ELF-1 (cell line): ENCODE data around the gene RAD51B.
A peak's percentile ranks its signal among the peaks of the same experiment; 100 is the strongest.

Source experiments
- DNase-seq: peaks from one replicate; pipeline ENCODE4 v3.0.0-alpha.2; 2016; ENCODE audit warnings: low read depth, low spot score

RAD51B gene

DNA sequence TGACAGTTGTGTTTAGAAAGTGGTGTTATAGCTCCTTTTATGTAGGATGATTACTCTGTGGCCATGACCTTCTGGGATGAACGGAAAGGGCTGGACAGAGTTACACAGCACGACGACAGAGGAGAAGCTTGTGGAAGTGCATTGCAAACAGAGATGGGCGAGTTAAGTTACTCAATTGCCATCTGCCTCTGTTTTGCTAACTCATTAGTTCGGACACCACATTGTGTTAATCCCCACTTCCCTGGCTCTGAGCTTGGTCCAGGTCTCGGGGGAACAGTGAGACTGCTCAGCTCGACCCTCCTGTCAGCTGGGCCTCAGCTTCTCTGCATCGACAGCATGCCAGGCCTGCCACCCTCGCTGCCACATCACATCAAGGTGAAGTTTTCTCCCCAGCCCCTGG is 565.3 kb downstream of the RAD51B start:
- no peak for DNase-seq

DNA sequence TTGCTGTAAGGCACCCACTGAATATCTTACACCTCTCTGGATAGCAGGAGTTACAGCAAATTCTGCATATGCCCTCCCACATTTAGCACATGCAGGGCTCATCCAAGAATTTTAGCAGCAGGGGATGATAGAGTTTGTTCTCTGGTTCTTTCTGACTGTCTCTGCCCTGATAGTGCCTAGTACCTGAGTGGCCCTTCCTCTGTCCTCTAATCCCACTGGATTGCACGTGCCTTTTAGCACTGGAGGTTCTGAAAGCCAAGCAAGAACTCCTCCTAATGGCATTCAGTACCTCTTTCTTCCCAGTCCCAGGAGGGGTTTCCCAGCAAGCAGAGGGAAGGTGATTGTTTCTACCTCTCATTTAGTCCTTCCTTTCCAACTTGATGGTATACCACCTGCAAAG is 566.9 kb downstream of the RAD51B start:
- DNase-seq, result no peak

DNA sequence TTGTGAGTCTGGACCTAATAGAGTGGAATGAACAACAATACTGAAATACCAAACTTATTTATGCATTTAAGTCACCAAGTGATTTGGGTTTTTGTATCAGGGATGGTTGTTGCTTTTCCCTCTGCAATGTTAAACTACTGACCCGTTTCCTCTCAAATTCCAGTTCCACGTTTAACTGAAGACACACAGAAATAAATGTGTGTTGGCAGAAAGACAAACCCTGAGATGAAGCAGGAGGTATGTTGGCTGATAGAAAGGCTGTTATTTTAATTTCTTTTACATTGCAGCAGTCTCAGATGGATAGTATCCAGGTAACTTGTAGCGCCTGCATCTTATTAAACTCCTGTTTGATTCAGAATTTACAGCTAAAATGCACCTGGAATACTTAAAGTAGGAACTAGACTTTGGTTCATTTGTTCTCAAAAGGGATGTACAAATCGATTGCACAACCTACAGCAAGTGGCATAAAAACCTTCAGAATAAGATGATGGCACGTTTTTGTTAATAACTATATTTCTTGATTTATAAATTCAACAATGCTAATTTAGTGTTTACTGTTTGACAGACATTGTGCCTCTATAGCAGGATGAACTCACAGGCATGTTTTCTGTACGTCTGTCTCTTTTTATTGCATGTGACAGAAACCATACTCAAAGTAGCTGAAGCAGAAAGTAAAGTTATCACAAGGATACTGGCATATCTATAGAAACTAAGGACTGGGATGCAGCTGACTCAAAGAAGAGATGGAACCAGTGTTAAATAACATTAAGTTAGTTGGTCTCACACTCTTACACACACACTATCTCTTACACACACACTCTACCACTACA is 567.6 kb downstream of the RAD51B start:
- DNase-seq, result no peak

DNA sequence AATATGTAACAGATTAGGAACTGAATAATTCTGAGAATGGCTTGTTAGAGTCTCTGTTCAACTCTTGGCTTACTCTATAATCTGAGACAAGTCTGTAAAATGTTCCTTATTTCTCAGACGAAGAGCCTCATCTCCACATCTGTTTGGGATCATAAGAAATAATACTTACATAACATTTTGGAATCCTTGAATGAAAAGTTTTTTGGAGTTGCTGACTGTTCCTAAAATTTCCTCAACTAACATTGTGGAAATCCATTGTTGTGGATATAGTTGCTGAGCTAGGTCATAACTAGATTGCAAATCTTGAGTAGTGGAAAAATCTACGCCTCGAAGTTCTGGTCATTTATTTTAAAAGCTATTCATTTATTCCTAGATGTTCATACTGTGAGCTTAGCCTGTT is 570.4 kb downstream of the RAD51B start:
- no peak for DNase-seq

DNA sequence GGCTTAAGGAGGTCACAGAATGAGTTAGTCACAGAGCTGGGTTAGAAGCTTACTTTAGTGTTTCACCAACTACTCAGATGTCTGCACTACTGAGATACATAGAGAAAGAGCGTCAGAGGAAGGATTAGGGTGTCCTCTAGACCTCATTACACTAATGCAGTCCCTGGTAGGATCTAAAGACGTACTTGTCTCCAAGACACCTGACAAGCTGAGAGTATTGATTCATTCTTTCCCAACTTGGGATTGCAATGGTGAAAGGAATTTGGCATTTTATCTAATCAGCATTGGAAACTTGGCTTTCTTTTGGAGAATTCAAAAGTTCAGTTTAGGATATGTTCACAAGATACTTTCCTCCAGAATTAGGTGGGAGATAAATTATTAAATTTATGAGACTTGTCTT is 571.2 kb downstream of the RAD51B start:
- no peak for DNase-seq

DNA sequence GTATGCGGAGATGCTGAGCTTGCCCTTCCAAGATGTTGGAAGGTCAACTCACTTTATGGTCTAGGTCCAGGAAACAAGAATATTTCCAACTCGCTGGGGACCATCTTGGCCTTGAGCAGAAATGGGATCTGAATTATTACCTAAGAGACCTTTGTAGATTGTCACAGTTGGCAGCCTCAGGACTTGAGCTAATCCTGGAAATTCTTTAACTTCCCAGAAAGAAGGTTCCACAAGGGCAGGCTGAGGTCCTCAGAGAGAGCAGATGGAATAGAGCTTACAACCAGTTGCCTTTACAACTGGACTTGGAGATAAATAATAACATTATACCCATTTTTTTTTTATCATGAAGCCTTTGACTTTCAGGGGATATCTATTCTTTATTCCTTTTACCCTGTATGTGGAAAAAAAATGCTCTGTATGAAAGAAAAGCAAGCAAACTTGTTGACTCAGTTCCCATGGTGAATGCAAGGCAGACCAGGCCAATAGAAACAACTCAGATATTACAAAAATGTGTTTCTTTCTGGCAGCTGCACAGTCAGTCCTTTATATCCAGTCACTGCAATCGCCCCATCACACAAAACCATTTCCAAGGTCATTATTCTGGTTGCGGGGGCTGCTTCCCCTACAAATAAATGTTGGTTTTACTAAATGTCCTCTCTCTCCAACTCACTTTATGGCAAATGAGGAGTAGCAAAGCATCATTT is 571.9 kb downstream of the RAD51B start:
- DNase-seq, result no peak

DNA sequence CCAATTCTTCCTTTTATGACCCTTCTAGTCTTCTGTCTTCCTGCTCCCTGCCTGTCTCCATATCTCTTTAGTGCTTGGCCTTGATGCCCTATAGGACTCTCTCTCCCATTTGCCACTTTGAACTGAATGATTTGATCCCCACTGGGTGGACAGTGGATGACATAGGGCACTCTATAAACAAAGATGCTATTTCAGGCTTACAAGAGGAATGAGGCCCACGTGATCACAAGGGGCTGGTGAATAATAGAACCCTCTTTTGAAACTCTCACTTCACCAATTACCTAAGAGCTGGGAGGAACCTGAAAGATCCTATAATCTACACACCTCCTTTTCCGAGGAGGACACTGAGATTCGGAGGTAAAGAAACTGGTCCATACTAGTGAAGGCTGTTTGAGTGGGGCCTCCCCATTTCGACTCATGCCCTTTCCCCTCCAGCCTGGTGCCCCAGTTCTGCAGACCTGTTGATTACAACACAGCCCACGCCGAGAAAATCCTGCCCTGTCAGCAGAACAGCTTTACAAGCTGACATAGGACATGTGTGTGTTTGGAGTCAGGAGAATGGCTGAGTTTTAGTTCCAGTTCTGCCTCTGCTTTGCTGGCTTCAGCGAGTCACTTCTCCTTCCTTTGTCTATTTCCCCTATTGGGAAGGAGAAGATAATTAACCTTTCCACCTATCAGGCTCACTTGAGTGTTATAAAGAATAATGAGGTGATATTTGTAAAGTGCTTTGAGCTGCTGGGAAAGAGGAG is 573.0 kb downstream of the RAD51B start:
- DNase-seq, result peak; percentile 19

DNA sequence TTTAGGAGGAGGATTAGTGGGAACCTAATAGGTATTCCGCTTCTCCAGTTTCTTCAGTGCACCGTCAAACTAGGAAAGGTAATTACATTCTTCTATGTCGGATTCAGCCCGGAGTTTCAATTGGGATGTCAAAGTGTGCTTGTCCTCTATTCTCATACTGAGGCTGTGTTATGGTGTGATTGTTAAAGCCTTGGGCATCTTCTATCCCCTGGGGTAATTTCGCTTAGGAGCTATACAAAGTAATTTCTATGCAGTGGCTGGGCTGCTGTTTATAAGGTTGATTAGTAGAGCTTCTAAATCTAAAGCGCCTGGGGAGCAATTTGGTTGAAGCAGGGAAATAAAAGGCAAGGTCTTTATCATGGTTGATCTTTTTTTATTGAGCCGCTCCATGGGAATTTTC is 573.7 kb downstream of the RAD51B start:
- DNase-seq, result peak; percentile 13

DNA sequence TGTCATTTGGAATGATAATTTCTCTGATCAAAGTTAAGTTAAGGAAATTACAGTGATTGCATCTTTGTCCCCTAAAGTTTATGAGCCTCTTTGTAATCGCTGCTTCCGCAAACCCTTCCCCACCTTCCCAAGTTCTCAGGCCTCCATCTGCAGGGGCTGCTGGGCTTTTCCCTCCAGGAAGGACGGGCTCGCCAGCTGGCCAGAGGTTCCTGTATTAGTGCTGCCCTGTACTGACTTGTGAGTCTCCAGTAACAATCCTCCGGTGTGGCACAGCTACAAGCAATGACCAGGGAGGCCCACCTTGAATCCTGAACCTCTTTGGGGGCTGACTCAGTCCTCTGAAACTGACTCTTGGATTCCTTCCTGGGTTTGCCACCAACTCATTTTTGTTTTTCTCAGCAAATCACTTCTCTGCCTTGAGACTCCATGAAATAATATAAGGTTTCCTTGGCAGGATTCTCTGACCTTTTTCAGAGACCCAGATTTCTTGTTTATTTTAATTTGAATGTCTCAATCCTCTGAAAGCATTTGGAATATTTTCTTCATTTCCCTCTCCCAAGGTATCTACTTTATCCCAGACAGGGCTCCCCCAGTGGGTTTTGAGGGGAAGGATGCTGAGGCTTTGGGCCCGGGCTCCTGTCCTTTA is 574.7 kb downstream of the RAD51B start:
- no peak for DNase-seq

DNA sequence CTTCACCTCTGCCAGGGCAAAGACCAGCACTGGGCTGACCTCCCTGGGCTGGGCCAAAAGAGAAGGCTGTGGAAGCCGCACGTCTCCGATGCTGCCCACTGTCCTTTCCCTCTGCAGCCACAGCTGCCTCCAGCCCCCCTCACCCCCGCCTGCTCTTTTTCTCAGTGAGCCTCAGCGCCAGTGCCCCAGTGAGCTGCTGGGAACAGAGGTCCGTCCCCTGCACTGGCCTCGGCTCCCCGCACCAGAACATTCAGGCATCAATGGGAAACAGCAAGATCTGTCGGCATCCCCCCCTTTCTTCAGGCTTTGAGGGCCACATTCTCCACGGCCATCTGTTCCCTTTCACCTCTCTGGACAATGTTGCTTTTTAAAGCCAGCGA is 575.2 kb downstream of the RAD51B start:
- DNase-seq, result no peak

DNA sequence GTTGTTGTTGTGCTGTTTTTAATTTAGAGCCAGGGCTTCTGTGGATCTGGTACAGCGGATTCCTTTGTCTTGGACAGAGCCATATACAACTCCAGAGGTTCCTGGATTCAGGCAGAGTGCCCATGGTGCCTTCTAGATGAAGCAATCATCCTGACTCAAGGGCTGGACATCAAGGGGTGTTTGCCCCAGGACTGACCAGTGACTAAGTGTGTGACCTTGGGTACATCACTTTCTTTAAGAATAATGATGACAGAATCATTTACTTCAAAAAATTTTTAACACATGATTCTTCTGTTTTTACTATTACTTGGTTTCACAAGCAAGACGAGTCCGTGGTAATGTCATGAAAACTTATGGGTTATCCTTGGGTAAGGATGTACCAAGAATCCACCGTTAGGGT is 576.0 kb downstream of the RAD51B start:
- no peak for DNase-seq

DNA sequence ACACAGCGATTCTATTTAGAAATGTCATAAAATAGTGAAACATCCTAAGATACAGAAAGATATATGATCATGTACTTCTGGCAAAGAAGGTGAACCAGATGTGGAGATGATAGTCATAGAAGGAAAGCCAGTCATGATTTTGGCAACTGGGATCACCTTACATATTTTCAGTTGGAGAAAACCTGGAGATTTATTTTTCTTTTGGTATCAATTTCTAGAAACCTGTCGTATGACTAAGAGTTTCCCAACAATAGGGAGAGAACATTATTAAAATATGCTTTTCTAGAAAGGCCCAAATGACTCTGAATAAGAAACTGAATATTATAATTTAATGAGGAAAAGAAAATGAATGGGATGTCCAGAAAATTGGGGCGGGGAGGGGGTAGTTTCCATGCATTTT is 576.9 kb downstream of the RAD51B start:
- DNase-seq, result no peak

DNA sequence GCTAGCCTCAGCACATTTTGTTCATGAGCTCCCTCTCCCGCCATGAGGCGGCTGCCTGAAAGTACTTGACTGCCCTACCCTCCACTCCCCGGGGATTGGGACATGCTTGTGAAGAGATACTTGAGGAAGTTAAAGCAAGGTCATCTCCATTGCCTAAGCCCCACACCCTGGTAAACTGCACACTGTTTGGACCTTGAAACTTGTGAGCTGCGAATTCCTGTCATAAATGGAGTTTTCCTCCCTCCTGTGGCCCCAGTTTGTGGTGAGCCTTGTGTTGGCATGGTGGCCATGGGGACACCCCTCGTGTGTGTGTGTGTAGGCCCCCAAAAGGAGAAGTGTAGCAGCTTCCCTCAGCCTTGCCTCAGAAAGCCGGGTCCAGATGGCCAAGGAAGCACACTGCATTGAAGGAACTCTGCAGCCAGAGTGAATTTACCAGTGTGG is 577.8 kb downstream of the RAD51B start:
- DNase-seq, result no peak

DNA sequence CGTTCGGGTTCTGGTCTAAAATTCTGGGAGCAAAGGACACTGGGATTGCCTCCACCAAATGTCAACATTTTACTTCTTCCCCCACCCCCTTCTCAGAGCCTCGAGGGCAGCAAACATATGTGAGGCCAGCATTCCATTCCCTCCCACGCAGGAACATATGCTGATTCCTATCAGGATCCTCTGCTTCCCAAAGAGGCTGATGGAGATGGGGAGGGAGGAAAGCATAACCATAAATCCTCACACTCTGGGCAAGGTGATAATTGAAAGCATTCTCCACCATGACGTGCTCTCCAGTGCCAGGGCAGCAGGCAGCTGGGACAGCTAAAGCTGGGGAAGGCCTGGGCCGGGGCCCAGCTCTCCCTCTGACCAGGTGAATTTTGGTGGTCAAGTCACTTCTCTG is 578.2 kb downstream of the RAD51B start:
- DNase-seq, result peak; percentile 22

DNA sequence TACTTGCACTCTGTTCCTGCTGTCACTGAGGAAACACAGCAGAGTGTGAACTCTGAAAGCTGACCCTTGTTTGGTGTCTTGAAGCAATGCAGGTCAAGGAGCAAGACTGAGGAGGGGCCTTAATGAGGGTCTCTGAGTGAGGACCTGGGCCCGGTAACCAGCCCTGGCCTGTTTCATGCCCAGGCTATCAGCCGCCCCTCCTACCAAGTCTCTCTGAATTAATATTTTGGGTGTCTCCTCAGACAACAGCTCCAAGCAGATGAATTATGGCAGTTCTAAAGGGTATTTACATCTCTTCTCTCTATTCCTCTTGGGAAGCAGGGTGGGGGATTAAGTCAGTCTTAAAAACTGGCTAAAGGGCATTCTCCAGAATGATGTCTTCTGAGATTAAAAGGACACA is 578.8 kb downstream of the RAD51B start:
- DNase-seq, result no peak

DNA sequence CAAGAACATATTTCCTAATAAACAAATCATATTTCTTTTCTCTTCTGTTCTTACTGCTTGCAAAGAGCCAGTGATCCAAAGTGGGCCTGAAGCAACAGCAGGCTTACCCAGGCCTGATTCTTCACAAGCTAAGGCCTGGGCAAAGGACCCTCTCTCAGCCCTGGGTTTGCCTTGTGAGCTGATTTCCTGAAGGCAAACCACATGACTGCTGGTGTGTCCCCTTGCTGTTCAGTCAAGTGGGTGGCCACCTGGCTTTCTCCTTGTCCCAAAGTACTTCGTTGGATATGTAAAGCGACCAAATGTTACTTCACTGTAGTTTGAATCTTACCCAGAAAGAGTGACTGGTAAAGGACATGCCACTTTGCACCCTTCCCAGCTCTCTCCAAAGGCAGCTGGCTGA is 580.4 kb downstream of the RAD51B start:
- DNase-seq, result no peak

DNA sequence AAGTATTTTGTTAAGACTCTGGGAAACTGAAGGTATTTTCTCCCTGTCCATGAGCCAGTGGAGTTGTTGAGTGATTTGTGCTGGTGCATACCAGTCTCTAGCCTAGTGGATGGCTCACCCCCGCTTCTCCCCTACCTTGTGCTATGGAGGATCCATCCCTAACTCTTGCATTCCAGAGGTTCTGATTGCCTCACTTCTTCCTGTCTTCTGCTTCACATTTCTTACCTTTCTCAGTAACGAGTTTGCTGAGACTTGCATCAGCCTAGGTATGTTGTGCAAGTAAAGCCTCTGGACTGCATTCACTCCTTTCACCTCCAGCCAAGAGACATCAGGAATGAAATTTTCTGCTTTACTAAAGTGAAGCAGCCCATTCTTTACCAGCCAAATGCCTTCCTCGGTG is 581.7 kb downstream of the RAD51B start:
- peak; percentile 9 for DNase-seq

DNA sequence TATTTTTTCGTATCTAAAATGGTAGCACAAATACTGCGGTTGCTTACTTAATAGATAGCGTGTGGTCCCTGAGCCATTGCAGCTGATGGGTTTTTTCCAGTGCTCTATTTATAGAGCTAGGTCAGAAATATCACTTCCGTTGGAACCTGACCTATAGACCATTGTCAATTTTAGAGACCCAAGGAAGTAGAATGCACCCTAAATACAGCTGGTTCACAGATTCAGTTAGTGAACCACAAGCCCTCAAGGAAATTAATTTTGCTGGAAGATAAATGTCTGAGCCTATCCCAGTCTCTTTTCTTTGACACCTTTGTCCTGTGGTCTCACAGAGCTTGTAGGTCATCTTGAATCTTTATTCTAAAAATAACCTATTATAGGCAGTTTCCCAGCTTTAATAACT is 582.3 kb downstream of the RAD51B start:
- no peak for DNase-seq

DNA sequence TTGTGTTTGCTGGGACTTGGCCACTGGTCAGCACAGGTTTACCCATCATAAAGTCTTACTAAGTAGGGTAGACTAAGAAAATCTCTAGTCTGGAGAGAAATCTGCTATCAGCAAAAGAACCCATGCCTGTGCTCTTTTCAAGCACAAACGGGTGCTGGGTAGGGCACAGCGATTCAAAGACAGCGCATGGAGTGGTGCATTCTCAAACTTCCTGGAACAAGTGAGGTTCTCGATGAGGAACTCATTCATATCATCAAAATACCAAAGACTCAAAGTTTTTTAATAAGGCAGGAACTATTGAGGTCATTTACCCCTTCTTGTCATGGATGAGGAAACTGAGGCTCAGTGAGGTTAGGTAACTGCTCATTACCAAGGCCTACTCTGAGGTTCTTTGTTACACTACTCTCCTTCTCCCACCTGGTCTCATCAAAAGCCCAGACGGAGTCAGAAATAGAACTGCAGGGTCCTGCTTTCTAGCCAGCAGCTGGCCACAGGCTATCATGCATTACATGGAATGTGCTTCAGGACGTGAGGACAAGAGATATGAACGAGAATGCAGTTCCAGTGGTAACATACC is 583.0 kb downstream of the RAD51B start:
- no peak for DNase-seq

DNA sequence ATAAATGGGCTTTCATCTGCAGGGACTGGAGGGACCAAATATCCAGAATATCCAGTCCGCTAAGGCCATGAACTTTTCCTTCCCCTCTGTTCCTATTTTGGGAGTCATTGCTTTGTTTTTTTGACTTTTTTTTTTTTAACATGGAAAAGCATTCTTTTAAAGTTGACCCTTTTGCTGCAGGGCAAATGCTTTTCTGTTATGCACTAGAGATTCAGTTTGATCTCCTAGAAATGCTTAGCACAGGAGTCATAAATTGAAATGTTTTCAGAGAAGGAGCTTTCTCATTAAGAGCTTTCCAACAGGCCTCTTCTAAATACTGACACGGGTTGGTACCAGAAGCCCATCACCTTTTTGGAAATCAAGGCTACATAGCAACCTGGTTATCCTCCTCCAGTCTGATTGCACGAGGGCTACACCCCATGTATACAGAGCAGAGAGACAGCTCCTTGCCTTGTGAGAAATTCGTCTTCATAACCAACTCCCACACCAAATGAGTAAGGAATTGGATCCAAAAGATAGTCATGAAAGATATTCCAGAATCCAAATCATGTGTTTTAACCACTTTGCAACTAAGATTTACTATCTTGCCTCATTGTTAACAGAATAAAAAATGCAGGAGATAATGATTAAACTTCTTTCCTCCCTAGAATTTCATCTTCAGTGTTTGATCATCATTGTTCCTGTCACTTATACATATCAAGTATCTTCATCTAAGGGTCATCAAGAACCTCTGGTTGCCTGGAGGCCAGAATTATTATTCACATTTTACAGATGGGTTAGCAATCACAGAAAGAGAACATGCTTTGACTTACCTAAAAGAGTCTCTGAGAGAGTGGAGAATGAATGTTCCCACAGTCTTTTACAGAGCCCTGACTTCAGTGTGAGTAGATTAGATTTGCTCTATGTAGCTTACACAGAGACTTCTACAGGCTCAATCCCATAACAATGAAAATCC is 583.9 kb downstream of the RAD51B start:
- DNase-seq, result no peak

DNA sequence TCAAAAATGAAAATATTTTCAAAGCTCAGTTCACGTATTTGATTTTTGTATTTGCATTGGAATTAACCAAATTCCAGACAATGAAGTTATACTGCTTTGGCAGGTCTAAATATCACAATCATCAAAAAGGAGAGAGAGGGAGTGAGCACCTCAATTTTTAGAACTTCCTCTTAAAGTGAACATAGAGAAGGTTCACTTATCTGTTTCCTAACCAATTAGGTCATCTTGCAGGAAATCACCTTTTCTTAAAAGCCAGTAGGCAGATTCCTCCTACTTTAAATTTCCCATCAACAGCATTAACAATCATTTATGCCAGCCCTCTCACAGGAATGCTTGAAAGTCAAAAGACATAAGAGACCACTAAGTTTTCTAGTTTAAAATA is 584.6 kb downstream of the RAD51B start:
- no peak for DNase-seq
